ENCODE measurements around the gene PAMR1.

PAMR1 gene

DNA sequence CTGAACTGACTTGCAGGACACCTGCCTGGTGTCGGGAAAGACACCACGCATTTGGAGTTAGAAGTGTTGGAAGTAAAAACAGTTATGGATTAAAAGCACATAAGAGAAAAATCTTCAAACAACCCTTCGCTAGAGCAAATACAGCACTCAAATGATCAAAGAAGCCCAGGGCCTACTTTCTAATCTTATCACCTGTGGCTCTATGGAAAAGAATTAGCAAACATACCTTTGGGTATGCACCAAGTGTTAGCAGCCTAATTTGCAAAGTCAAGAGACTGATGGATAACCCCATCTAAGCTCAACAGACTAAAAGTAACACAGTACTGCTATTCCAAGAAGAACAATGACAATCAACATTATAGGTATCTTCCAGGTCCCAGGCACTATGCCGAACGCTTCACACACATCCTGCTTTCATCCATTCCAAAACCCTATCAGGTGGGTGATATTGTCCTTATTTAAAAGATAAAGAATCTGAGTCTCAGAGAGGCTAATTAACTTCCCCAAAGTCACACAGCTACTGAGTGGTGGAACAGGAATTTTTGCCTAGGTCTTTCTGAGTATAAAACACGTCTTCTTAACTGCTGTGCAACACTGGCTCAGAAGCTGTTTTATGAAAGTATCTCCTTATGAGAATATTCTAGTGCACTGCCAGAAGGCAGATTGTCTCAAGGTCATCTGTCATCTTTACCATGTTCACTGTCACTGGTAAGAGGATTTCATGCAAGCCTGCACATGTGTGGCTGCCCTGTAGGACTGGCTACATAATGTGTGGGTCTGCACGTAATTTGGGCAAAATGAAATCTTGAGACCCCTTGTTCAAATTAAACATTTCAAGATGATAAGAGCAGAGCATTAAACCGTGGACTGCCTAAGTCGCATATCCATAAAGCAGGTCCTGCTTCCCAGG lies 122.4 kb downstream of the PAMR1 start:
- DNase-seq (ENCODE audit: low spot score) = no peak

DNA sequence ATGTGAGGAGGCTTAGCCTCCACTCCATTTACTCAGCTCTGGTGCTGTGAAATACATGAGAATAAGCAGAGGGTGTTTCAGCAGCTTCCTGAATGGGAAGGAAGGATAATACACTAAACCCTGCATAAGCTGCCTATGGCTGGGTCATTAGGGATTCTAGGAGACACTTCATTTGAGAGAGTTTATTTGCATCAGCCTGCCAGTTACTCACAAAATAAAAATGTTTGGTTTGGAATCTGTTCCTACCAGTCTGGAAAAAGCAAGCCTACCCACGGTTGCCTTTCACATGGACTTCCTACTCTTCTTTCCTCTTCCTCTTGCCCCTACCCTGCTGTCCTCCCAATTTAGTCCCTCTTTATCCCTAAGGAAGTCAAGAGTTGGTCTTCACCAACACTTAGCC lies 126.5 kb downstream of the PAMR1 start:
- DNase-seq (ENCODE audit: low spot score) = no peak

DNA sequence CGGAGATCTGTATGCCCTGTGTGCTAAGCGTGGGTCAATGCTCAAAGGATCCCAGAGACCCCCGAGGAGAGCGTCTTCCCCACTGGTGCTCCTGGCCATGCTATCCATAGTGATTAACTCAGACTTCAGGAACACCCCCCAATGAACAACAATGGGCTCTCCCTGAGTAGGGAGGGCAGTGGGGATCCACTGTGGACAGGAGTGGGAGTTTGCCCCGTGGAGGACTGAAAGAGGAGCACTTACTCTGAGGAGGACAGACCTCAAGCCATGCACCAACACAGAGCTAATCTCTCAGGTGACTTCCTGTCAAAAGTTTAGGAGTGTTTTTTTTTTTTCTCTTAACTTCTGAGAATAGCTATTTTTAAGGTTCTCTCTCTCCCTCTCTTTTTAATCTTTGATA lies 130.5 kb downstream of the PAMR1 start:
- no peak for DNase-seq (ENCODE audit: low spot score)

DNA sequence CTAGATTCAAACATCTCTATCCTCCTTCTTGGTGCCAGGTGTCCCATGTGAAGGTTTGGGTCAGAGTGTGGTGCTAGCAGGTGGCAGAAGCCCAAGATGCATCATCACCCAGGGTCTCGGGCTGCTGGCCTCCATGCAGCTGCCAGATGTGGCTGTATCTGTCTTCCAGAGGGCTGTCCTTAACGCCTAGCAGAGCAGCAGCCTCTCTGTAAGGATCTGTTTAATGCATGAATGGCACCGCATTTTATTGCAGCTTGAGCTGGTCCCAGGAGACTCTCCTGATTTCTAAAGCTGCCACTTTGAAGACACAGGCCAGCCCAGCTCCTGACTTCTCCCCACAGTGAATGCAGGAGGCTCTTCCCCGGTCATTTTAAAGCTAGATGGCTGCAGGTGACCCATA lies 132.3 kb downstream of the PAMR1 start:
- DNase-seq (ENCODE audit: low spot score) = no peak

DNA sequence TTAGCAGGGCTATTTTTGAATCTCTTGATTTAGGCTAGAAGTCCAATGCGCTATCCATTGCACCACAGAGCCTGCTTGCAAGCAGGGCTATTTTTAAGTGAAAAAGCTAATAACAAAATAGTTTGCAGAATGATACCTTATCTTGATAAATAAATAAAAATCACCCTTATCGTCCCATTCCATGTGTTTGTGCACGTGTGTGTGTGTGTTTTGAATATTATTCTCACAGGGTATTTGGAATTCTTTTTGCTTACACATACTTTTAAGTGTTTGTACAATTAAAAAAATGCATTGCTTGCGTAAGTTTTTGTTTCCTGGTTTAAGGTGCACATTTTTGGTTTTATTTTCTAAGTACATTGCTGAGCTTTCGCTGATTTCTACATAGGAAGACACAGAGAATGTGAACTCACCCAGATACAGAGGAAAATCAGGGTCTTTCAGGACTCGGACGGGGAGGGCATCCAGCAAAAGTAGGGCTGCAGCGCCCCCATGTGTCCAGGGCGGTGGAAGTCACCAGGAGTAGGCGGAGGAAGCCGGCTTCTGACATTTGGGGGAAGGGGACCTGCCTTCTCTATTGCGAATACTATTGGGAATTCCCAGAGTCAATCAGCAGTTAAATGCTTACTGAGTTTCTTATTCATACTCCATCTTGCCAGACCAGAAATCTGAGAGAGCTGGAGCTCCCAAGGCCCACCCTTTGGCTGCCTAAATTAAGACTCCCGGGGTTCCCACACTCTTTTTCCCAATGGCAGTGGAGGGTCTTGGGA lies 133.3 kb downstream of the PAMR1 start:
- peak; percentile 79 for DNase-seq (ENCODE audit: low spot score)

DNA sequence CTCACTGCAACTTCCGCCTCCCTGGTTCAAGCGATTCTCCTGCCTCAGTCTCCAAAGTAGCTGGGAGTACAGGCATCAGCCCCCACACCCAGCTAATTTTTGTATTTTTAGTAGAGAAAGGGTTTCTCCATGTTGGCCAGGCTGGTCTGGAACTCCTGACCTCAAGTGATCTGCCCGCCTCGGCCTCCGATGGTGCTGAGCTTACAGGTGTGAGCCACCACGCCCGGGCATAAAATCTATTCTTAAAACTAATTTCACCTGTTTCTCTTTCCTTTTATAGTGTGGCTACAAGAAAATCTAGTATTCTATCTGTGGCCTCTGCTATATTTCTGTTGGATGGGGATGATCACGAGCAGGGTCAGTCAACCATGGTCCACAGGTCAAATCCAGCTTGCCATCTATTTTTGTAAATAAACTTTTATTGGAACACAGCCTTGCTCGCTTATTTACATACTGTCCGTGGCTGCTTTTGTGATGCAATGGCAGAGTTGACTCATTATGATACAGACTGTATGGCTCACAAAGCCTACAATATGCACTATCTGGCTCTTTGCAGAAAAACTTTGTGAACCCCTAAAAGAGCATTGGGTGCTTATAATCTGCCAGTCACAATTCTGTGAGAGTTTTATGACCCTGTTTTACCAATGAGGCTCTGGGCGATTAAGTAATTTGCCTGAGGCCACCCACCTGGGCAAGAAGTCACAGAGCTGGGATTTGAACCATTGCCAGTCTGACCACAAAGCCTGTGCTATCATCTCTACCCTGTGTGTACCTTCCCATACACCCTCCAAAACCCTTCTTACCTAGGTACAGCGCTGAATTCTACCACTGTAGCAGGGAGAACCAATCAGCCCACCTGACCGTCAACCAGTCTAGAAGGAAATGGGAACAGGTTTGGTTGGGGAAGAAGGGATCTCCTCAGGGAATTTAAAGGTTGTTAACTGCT lies 134.4 kb downstream of the PAMR1 start:
- DNase-seq (ENCODE audit: low spot score) = peak; percentile 32

DNA sequence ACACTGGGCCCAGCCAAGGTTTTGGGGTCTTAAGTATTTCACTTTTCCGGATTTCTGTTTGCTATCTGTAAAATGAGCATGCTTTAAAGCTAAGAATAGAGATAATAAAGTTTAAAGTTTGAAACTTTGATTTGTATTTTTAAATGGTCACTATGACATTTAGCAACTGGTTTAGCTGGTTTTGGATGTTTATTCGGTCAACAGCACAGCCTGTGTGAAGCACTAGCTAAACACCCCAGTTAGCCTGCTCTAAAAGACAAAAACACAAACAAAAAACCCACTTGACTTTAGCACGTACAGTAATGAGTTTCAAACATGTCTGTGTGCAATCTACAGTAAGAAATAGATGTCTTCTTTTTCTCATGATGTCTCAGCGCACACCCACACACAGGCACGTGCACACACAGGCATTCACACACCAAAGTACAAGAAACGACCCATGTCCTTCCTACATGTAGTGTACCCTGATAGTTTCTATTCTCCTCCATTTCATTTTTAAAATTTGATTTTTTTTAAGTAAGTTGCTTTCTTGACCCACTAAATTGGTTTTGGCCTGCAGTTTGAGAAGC lies 135.4 kb downstream of the PAMR1 start:
- no peak for DNase-seq (ENCODE audit: low spot score)

DNA sequence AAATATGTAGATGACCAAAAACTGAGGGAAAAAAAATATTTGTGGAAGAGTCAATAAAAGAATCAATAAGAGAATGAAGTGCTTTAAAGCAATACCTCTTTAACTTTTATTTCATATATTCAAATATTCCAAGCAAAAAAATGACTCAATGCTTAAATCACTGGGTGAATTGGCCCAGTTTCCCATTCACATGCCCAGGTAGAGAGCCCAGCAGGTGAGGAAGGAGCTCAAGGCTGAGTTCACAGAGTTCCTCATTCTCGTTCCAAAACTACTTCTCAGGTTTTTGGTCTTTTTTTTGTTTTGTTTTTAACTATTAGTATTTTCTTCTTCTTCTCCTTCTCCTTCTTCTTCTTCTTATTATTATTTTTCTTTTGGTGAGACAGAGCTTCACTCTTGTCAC lies 136.3 kb downstream of the PAMR1 start:
- no peak for DNase-seq (ENCODE audit: low spot score)

DNA sequence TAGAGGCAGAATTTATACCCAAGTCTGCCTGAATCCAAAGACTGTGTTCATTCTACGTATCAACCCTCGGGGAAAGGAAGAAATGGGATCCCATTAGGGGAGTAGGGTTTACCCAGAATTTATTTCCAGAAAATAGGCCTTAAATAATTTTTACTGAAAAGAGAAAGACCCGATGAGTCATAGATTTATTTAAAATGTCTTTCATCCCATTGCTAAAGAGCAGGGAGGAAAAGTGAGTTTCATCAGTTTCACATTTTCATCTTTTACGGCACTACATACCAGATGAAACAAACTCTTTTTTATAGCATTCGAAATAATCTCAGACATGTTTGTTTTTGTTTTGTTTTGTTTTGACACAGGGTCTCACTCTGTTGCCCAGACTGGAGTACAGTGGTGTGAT lies 137.4 kb downstream of the PAMR1 start:
- no peak for DNase-seq (ENCODE audit: low spot score)

DNA sequence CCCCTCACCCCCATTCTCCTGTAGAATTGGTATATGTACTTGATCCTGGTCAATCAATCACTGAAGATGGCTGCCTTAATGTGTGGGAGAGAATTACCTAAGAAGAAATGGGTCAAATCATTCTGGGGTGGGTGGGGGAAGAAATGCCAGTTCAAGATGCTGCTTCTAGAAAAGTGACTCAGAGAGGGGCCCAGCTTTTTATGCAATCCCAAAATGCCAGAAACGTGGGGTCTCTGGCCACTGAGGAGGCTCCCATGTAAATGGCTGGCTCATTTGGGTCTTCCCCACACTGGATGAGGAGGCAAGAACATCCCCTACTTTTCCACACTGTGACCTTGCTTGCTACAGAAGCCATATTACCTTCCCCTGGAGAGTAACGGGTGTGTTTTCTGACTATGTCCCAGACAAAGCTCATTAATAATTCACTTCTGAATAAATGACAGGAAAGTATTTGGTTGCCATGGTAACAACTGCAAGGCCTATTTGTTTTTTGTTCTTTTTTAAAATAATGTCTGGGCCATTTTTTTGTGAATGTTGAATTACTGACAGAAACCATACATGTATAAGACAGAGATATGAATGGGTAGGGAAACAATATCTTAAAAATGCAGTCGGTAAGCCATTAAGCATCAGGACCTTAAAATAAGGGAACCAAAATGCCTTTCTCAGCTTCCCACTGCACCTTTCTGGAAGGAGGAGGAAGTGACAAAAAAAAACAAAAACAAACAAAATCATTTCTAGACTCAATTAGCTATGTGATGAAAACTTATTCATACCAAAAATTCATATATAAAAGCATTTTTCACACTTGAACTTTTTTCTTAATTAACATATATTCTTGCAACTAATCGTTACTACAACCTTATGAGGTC lies 138.1 kb downstream of the PAMR1 start:
- DNase-seq (ENCODE audit: low spot score) = peak; percentile 19

DNA sequence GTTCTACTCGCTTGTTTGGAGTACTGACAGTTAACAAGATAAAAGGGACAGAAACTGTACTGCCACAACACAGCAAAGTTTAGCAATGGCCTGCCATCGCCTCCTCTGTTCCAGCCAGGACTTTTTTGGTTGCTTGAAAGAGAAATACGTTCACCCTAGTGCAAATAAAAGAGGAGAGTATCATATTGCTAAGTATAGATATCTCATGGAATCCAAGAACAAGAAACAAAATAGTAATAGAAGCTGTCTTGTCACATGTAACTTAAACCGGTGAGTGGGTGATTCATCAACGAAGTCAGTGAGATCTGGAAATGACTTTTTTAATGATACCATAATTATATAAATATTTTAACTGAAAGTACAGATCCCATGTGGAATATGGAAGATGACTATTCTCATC lies 141.5 kb downstream of the PAMR1 start:
- no peak for DNase-seq (ENCODE audit: low spot score)
